H9 (cell line): Measurements from ENCODE around the gene PRSS58. TPM values are rescaled to one million over a fixed set of nuclear protein-coding genes. Genes with fewer than 3 reads are reported as not detected.

Experiments
- DNase-seq: peaks from one replicate; pipeline ENCODE4 v3.0.0-alpha.2; 2017
- H2AFZ ChIP-seq: one replicate; pipeline ENCODE4 v1.6.1; 2013; ENCODE audit warnings: mild to moderate bottlenecking, low read length, control low read depth, moderate library complexity
- H2AK5ac ChIP-seq: 2 replicates; pipeline ENCODE4 v1.6.1; 2013; ENCODE audit warnings: low read length, control low read depth, mixed read lengths; ENCODE audit not compliant: insufficient read length
- H2BK120ac ChIP-seq: one replicate; pipeline ENCODE4 v1.6.1; 2013; ENCODE audit warnings: low read depth, mild to moderate bottlenecking, low read length, control low read depth, inconsistent platforms; ENCODE audit not compliant: poor library complexity, severe bottlenecking
- H2BK12ac ChIP-seq: 2 replicates; pipeline ENCODE4 v1.6.1; 2013; ENCODE audit warnings: low read length, control low read depth, mixed read lengths, low read depth; ENCODE audit not compliant: insufficient read length
- H2BK15ac ChIP-seq: 2 replicates; pipeline ENCODE4 v1.6.1; 2013; ENCODE audit warnings: low read depth, low read length, control low read depth
- H2BK20ac ChIP-seq: one replicate; pipeline ENCODE4 v1.6.1; 2013; ENCODE audit warnings: low read depth, mild to moderate bottlenecking, low read length, control low read depth, inconsistent platforms; ENCODE audit not compliant: poor library complexity, severe bottlenecking
- H2BK5ac ChIP-seq: 2 replicates; pipeline ENCODE4 v1.6.1; 2013; ENCODE audit warnings: low read length, control low read depth, mixed read lengths; ENCODE audit not compliant: insufficient read length
- H3K14ac ChIP-seq: 2 replicates; pipeline ENCODE4 v1.6.1; 2013; ENCODE audit warnings: low read length, control low read depth; ENCODE audit not compliant: insufficient read depth
- H3K18ac ChIP-seq: 2 replicates; pipeline ENCODE4 v1.6.1; 2013; ENCODE audit warnings: low read depth, mild to moderate bottlenecking, mixed read lengths, low read length, control low read depth; ENCODE audit not compliant: insufficient read length
- H3K23ac ChIP-seq: 2 replicates; pipeline ENCODE4 v1.6.1; 2013; ENCODE audit warnings: low read length, control low read depth, mixed read lengths, low read depth; ENCODE audit not compliant: insufficient read length
- H3K23me2 ChIP-seq: 2 replicates; pipeline ENCODE4 v1.6.1; 2013; ENCODE audit warnings: low read depth, mild to moderate bottlenecking, mixed read lengths, low read length, control low read depth; ENCODE audit not compliant: insufficient read length, poor library complexity, severe bottlenecking
- H3K27ac ChIP-seq: 2 replicates; pipeline ENCODE4 v1.5.1; 2013; ENCODE audit warnings: low read length, control low read depth, mixed read lengths, low read depth; ENCODE audit not compliant: insufficient read length
- H3K27me3 ChIP-seq: 2 replicates; pipeline ENCODE4 v1.6.1; 2013; ENCODE audit warnings: low read length, control low read depth, inconsistent platforms; ENCODE audit not compliant: insufficient read depth
- H3K4ac ChIP-seq: 2 replicates; pipeline ENCODE4 v1.6.1; 2013; ENCODE audit warnings: low read depth, mild to moderate bottlenecking, control low read depth, inconsistent platforms, low read length, moderate library complexity
- H3K4me1 ChIP-seq: 2 replicates; pipeline ENCODE4 v1.6.1; 2013; ENCODE audit warnings: low read length, control low read depth, inconsistent platforms; ENCODE audit not compliant: insufficient read depth
- H3K4me2 ChIP-seq: 2 replicates; pipeline ENCODE4 v1.6.1; 2013; ENCODE audit warnings: low read length, control low read depth, mixed read lengths; ENCODE audit not compliant: insufficient read length, insufficient read depth
- H3K56ac ChIP-seq: 2 replicates; pipeline ENCODE4 v1.6.1; 2013; ENCODE audit warnings: low read depth, mild to moderate bottlenecking, mixed read lengths, low read length, control low read depth; ENCODE audit not compliant: insufficient read length
- H3K79me1 ChIP-seq: 2 replicates; pipeline ENCODE4 v1.6.1; 2013; ENCODE audit warnings: low read depth, mild to moderate bottlenecking, moderate library complexity, low read length, control low read depth, inconsistent platforms; ENCODE audit not compliant: insufficient read depth, poor library complexity, severe bottlenecking
- H3K79me2 ChIP-seq: 2 replicates; pipeline ENCODE4 v1.6.1; 2013; ENCODE audit warnings: low read length, control low read depth, inconsistent platforms; ENCODE audit not compliant: insufficient read depth
- H3K9ac ChIP-seq: 2 replicates; pipeline ENCODE4 v1.6.1; 2013; ENCODE audit warnings: low read length, control low read depth, mixed read lengths; ENCODE audit not compliant: insufficient read length; ENCODE audit errors: extremely low read depth
- H3K9me3 ChIP-seq: one replicate; pipeline ENCODE4 v1.6.1; 2013; ENCODE audit warnings: low read depth, low read length, inconsistent platforms; ENCODE audit not compliant: control insufficient read depth
- H3T11ph ChIP-seq: one replicate; pipeline ENCODE4 v1.6.1; 2013; ENCODE audit warnings: mild to moderate bottlenecking, low read length, control low read depth, inconsistent platforms
- H4K20me1 ChIP-seq: one replicate; pipeline ENCODE4 v1.6.1; 2013; ENCODE audit not compliant: control insufficient read depth, insufficient read length, insufficient read depth
- H4K5ac ChIP-seq: 2 replicates; pipeline ENCODE4 v1.6.1; 2013; ENCODE audit warnings: low read depth, mild to moderate bottlenecking, mixed read lengths, low read length, control low read depth; ENCODE audit not compliant: insufficient read length
- H4K8ac ChIP-seq: replicated peaks from 2 replicates; pipeline ENCODE4 v1.6.1; 2013; ENCODE audit warnings: low read length, control low read depth, mixed read lengths, low read depth; ENCODE audit not compliant: insufficient read length
- H4K91ac ChIP-seq: 2 replicates; pipeline ENCODE4 v1.6.1; 2013; ENCODE audit warnings: low read depth, mild to moderate bottlenecking, moderate library complexity, mixed read lengths, low read length, control low read depth; ENCODE audit not compliant: insufficient read length
- H3K27ac Mint-ChIP-seq, 3 experiments: 2 replicates in 2 of 3; 3 replicates in 1 of 3; pipeline ENCODE4 v1.8.0; 2020 to 2021; ENCODE audit warnings: mixed read lengths in 3 of 3, mild to moderate bottlenecking in 1 of 3, moderate library complexity in 1 of 3
- H3K27me3 Mint-ChIP-seq: 2 replicates; pipeline ENCODE4 v1.8.0; 2021; ENCODE audit warnings: low read depth, mild to moderate bottlenecking, moderate library complexity, mixed read lengths
- H3K36me3 Mint-ChIP-seq, 3 experiments: 2 replicates in 2 of 3; 3 replicates in 1 of 3; pipeline ENCODE4 v1.8.0; 2020 to 2021; ENCODE audit warnings: low read depth in 3 of 3, mixed read lengths in 3 of 3; ENCODE audit not compliant: insufficient read depth in 1 of 3
- H3K4me1 Mint-ChIP-seq, 2 experiments: 2 replicates each; pipeline ENCODE4 v1.8.0; 2020; ENCODE audit warnings: mixed read lengths in 2 of 2
- H3K4me3 Mint-ChIP-seq, 2 experiments: 2 replicates in 1 of 2; 3 replicates in 1 of 2; pipeline ENCODE4 v1.8.0; 2020 to 2021; ENCODE audit warnings: mild to moderate bottlenecking in 2 of 2, mixed read lengths in 2 of 2, moderate library complexity in 1 of 2
- H3K9me3 Mint-ChIP-seq, 2 experiments: 2 replicates in 1 of 2; 3 replicates in 1 of 2; pipeline ENCODE4 v1.8.0; 2020; ENCODE audit warnings: mild to moderate bottlenecking in 2 of 2, mixed read lengths in 2 of 2, moderate library complexity in 1 of 2
- WGBS: extraction: QIAGEN DNeasy Blood & Tissue Kit; methylation state at CpG from one replicate; pipeline ENCODE4 v1.1.7; 2013; ENCODE audit warnings: missing lambda C conversion rate, low lambda C conversion rate, mixed read lengths; ENCODE audit not compliant: insufficient read length; ENCODE audit errors: extremely low coverage; 5-methylcytosine and 5-hydroxymethylcytosine counted together
- total RNA-seq: library from RNA; stranded (reverse); gene quantifications from 2 replicates; pipeline ENCODE4 v1.2.1, GENCODE V29; 2021
- TF ChIP-seq, protein P1 (sequence below): fragments of 200-600 bp; sonication (generic); conservative IDR thresholded peaks from 3 replicates; pipeline ENCODE4 v1.8.0; 2021; ENCODE audit warnings: antibody characterized with exemption, mild to moderate bottlenecking

PRSS58 gene
- total RNA-seq, 1 experiment from 2014 or later = not detected

DNA sequence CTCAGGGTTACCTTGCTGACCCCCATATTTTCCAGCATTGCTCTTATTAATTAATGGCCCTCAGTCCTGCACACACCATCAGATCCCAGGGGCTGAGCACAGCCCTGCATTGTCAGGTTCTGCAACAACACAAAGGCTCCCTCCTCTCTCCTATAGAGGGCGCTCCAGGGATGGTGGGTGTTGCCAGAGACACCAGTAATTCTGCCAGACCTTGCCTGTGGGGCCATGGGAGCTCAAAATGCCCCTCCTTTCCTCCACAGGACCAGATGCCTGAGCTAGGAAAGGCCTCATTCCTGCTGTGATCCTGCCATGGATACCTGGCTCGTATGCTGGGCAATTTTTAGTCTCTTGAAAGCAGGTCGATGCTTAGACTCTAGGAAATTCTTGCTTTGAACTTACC is 42.8 kb upstream of the PRSS58 start:
- Mint-ChIP-seq H3K36me3 (no peaks in the 10 kb centered on the region; a peak in 1 of 7 replicates), H3K4me1 (peaks cover 13 to 21% of the 10 kb centered on the region in 2 experiments), H3K9me3 (no peaks in the 10 kb centered on the region), H3K27ac (no peak overlapping the region), H3K4me3 (no peak overlapping the region), H3K27me3 (peaks cover 21% of the 10 kb centered on the region)
- no peak overlapping the region for H3K18ac ChIP-seq
- no peak overlapping the region for H3K23ac ChIP-seq
- H4K91ac ChIP-seq = no peak overlapping the region
- H2AK5ac ChIP-seq = no peak overlapping the region
- no peaks in the 10 kb centered on the region for H3K9me3 ChIP-seq
- no peak overlapping the region for H2AFZ ChIP-seq
- TF ChIP-seq, protein P1, sequence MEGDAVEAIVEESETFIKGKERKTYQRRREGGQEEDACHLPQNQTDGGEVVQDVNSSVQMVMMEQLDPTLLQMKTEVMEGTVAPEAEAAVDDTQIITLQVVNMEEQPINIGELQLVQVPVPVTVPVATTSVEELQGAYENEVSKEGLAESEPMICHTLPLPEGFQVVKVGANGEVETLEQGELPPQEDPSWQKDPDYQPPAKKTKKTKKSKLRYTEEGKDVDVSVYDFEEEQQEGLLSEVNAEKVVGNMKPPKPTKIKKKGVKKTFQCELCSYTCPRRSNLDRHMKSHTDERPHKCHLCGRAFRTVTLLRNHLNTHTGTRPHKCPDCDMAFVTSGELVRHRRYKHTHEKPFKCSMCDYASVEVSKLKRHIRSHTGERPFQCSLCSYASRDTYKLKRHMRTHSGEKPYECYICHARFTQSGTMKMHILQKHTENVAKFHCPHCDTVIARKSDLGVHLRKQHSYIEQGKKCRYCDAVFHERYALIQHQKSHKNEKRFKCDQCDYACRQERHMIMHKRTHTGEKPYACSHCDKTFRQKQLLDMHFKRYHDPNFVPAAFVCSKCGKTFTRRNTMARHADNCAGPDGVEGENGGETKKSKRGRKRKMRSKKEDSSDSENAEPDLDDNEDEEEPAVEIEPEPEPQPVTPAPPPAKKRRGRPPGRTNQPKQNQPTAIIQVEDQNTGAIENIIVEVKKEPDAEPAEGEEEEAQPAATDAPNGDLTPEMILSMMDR = peak; percentile 85
- H3K79me2 ChIP-seq = no peaks in the 10 kb centered on the region
- no peaks in the 10 kb centered on the region for H3K27me3 ChIP-seq
- H4K5ac ChIP-seq = no peak overlapping the region
- H3K27ac ChIP-seq = no peak overlapping the region
- H2BK5ac ChIP-seq = no peak overlapping the region
- no peaks in the 10 kb centered on the region for H3K79me1 ChIP-seq
- WGBS = no CpG with 5 or more reads among the region's 3 CpGs
- H2BK120ac ChIP-seq = no peak overlapping the region
- H4K20me1 ChIP-seq = no peaks in the 10 kb centered on the region
- no peak overlapping the region for H3K14ac ChIP-seq
- no peak overlapping the region for H3K56ac ChIP-seq
- peak; percentile 89 for DNase-seq
- H3K23me2 ChIP-seq = peaks cover 2% of the 10 kb centered on the region
- no peak overlapping the region for H2BK20ac ChIP-seq
- no peak overlapping the region for H4K8ac ChIP-seq
- no peak overlapping the region for H3K4ac ChIP-seq
- no peak overlapping the region for H2BK12ac ChIP-seq
- H3K4me1 ChIP-seq = no peaks in the 10 kb centered on the region
- H2BK15ac ChIP-seq = no peak overlapping the region
- no peak overlapping the region for H3T11ph ChIP-seq
- no peak overlapping the region for H3K9ac ChIP-seq
- no peak overlapping the region for H3K4me2 ChIP-seq
